Measurements from ENCODE around the gene MEF2A. TPM values are rescaled to one million over a fixed set of nuclear protein-coding genes. Genes with fewer than 3 reads are reported as not detected.

Gene MEF2A
- total and polyA plus RNA-seq, 9 of the 15 experiments (the other 6 are each of a cell fraction or from before 2014, with no cell fraction given): 1.6 to 18.7 (median 8.7) TPM

- Histone ChIP-seq H3K4me1 (replicated peaks in 1 of 2; ENCODE audit: control insufficient read depth in 2 of 2, insufficient read depth in 2 of 2, low read length in 2 of 2) (peaks cover 0 to 3% of the 10 kb centered on the region in 2 experiments; a peak in 3 of 5 replicates), H3K9me3 (replicated peaks; ENCODE audit: control insufficient read depth, insufficient read depth, low read depth, low read length) (no peaks in the 10 kb centered on the region), H3K36me3 (ENCODE audit: control insufficient read depth, insufficient read depth, low read length) (no peaks in the 10 kb centered on the region), H4K20me1 (replicated peaks; ENCODE audit: control insufficient read depth, insufficient read depth, low read length) (0 out of 2 replicates have a peak, but pooled peaks cover 4% of the 10 kb centered on the region), H3K79me2 (ENCODE audit: control insufficient read depth, insufficient read depth, low read length) (no peaks in the 10 kb centered on the region), H3K4me3 (no peak overlapping the region), H2AFZ (ENCODE audit: low read depth, low read length) (no peak overlapping the region), H3K9ac (ENCODE audit: insufficient read depth in 1 of 2, low read depth in 2 of 2, low read length in 2 of 2) (no peak overlapping the region), H3K4me2 (ENCODE audit: insufficient read depth, low read length) (no peak overlapping the region), H3K27me3 (ENCODE audit: control insufficient read depth in 2 of 2, insufficient read depth in 2 of 2, low read length in 2 of 2) (peaks cover 5 to 36% of the 10 kb centered on the region in 2 experiments; a peak in 4 of 5 replicates), H3K9me1 (ENCODE audit: control insufficient read depth, insufficient read depth, low read length) (no peaks in the 10 kb centered on the region), H3K27ac (ENCODE audit: extremely low read depth, low read depth, low read length) (no peak overlapping the region)
- ChIA-PET POLR2A (no interaction called here), CTCF (ENCODE audit: low intra/inter-chr PET ratio) (no interaction called here)
- intact Hi-C loops (cut with micrococcal nuclease) (no loop called here), in situ Hi-C loops (cut with MboI) (loop anchor here (25.0 kb wide), 1 partner anchor 462 kb away; no protein-coding TSS in a partner anchor)
- DNase-seq (ENCODE audit: extremely low read depth in 1 of 4, low spot score in 3 of 4) (no peak), ATAC-seq (no peak), FAIRE-seq (no peak)
- no TSS peak for BruUV-seq (replicated peaks)
- WGBS (ENCODE audit: insufficient coverage, low coverage, missing lambda C conversion rate): 2% methylated on average over 6 of the region's 6 CpGs
- TF ChIP-seq NFE2L1 (tag; IDR thresholded peaks at IDR 0.05; ENCODE audit: borderline replicate concordance, low read depth) (no peak), NR0B1 (IDR thresholded peaks at IDR 0.05; ENCODE audit: partially characterized antibody) (no peak), ATF3 (IDR thresholded peaks at IDR 0.05) (peak; percentile 55; the same call in 1 of the 2 replicates), ATF3 (CRISPR knock-in tag; conservative IDR thresholded peaks at IDR 0.05) (no peak), ZBTB40 (IDR thresholded peaks at IDR 0.05) (no peak), ZBTB40 (CRISPR knock-in tag; IDR thresholded peaks at IDR 0.05) (no peak), MEF2D (tag; conservative IDR thresholded peaks at IDR 0.05; ENCODE audit: low read depth) (no peak), NCOR1 (IDR thresholded peaks at IDR 0.05) (no peak), ETV5 (CRISPR knock-in tag; IDR thresholded peaks at IDR 0.05; ENCODE audit: low read depth) (no peak), BRF1 (IDR thresholded peaks at IDR 0.05; ENCODE audit: borderline replicate concordance, extremely low read depth, insufficient read length) (no peak), HIVEP1 (CRISPR knock-in tag; IDR thresholded peaks at IDR 0.05) (no peak), LCOR (CRISPR knock-in tag; IDR thresholded peaks at IDR 0.05) (no peak)
Measured at GRCh38 chr15:99749386-99749785, 183.6 kb downstream of the MEF2A start.

All from K562 (cell line).